Cardiac muscle cell (in vitro differentiated cells and primary cell): ENCODE measurements around the gene GPR161. TPM values are rescaled to one million over a fixed set of nuclear protein-coding genes. Genes with fewer than 3 reads are reported as not detected.

Experiments
- DNase-seq, 2 donors: peaks; one replicate each; pipeline versions ENCODE4 v3.0.0 to v3.0.0-alpha.2; 2010 to 2017; ENCODE audit warnings: low read depth in 1 of 2, low spot score in 1 of 2
- H3K27ac ChIP-seq: fragments of 200-600 bp; sonication (generic); 2 replicates; pipeline ENCODE4 v1.5.1; 2016
- H3K27me3 ChIP-seq: fragments of 200-600 bp; sonication (generic); 2 replicates; pipeline ENCODE4 v1.6.0; 2016; ENCODE audit warnings: control low read depth
- H3K36me3 ChIP-seq: fragments of 200-600 bp; sonication (generic); 2 replicates; pipeline ENCODE4 v1.5.1; 2016; ENCODE audit warnings: control low read depth
- H3K4me1 ChIP-seq: fragments of 200-600 bp; sonication (generic); 2 replicates; pipeline ENCODE4 v1.8.1; 2017; ENCODE audit warnings: low read depth, mild to moderate bottlenecking, mixed run types
- H3K4me3 ChIP-seq: fragments of 200-600 bp; sonication (generic); 2 replicates; pipeline ENCODE4 v1.5.1; 2016; ENCODE audit warnings: mild to moderate bottlenecking
- H3K9me3 ChIP-seq: fragments of 200-600 bp; sonication (generic); 2 replicates; pipeline ENCODE4 v1.5.1; 2017; ENCODE audit warnings: low read depth, mild to moderate bottlenecking, control low read depth
- CTCF ChIP-seq: IDR thresholded peaks from 2 replicates; pipeline ENCODE4 v1.5.1; 2012; ENCODE audit warnings: low read depth, mild to moderate bottlenecking, low read length
- polyA plus RNA-seq: library from polyadenylated mRNA; unstranded; fragments of >200 nt; fragmentation: Nextera tagmentation; extraction: Ambion mirVana; gene quantifications from 2 replicates; pipeline ENCODE4 v1.2.1, GENCODE V29; 2016
- total RNA-seq: library from RNA; depleted of rRNA; stranded (reverse); fragments of >200 nt; gene quantifications from 2 replicates; pipeline ENCODE4 v1.2.3, GENCODE V29; 2016

Gene GPR161
- total and polyA plus RNA-seq, 2 experiments from 2014 or later: 17.0 to 27.6 TPM

DNA sequence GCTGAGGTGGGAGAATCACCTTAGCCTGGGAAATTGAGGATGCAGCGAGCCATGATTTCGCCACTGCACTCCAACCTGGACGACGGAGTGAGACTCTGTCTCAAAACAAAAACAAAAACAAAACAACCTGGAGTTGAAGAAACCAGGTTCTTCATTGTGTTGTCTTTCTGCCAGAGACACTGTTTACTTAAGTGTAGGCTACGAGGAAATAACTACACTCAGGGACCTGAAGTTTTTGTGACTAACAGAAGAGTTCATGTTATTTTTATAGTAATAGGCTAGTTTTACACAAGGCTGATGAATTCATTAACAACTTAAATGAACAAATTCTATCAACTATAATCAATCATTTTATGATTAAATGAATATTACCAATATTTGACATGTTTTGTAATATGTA is 101.4 kb downstream of the GPR161 start:
- H3K36me3 ChIP-seq: peaks cover 10% of the 10 kb centered on the region
- TF ChIP-seq CTCF: no peak
- no peak overlapping the region for H3K4me3 ChIP-seq
- no peak for DNase-seq
- H3K4me1 ChIP-seq: no peaks in the 10 kb centered on the region
- H3K27ac ChIP-seq: no peak overlapping the region
- H3K27me3 ChIP-seq: no peaks in the 10 kb centered on the region
- no peaks in the 10 kb centered on the region for H3K9me3 ChIP-seq

DNA sequence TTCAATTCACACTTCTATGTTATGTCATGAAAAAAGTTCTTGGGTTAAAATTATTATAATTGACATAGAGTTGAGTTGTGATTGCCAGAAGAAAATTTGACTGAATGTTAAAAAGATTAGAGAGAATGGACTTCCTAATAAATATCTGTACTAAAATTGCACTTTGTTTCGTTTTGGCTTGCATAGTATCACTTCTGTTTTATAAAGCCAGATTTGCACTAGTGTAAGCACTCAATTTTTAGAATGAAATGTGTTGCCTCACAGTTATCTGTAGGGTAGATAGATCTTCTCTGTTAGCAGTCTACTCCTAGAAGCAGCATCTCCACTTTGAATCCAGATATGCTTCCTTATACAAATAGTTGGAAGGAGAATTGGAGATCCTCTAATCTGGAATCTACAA is 104.7 kb downstream of the GPR161 start:
- Histone ChIP-seq H3K27ac (peak overlapping the region; percentile 35), H3K36me3 (peaks cover 10% of the 10 kb centered on the region), H3K9me3 (no peaks in the 10 kb centered on the region), H3K4me3 (no peak overlapping the region), H3K27me3 (no peaks in the 10 kb centered on the region), H3K4me1 (no peaks in the 10 kb centered on the region)
- DNase-seq: no peak
- TF ChIP-seq CTCF: no peak

DNA sequence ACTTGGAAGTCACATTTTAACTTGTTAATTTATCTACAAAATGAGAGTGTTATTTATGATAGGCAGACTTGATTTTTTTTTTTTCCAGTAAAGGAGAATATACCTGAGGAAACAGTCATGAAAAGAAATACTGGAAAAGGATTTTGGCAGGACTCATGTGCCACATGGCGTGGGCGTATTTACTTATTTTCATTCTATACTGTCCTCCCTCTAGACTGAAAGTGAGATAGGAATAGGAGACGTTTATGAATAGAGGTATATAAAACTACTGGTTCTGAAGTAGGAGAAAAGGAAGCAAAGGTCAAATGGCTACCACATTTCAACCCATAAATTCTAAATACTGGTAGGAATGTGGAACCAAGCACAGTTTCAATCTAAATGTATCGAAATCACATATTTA is 105.1 kb downstream of the GPR161 start:
- Histone ChIP-seq H3K27me3 (no peaks in the 10 kb centered on the region), H3K4me1 (no peaks in the 10 kb centered on the region), H3K9me3 (no peaks in the 10 kb centered on the region), H3K36me3 (peaks cover 10% of the 10 kb centered on the region), H3K4me3 (no peak overlapping the region), H3K27ac (peak overlapping the region; percentile 35)
- no peak for TF ChIP-seq CTCF
- no peak for DNase-seq

GRCh38 chr1:168031198-168031597 is 105.5 kb downstream of the GPR161 start:
- peaks cover 10% of the 10 kb centered on the region for H3K36me3 ChIP-seq
- no peak overlapping the region for H3K4me3 ChIP-seq
- H3K9me3 ChIP-seq: no peaks in the 10 kb centered on the region
- H3K27me3 ChIP-seq: no peaks in the 10 kb centered on the region
- DNase-seq: no peak
- H3K4me1 ChIP-seq: no peaks in the 10 kb centered on the region
- TF ChIP-seq CTCF: no peak
- H3K27ac ChIP-seq: peak overlapping the region; percentile 35

Other genes starting within 250 kb of the GPR161 start
- gene ADCY10, start 222.8 kb downstream of the GPR161 start, total RNA-seq: 0.28 and 0.69 TPM in 2 replicates
- 0.44 and 0.82 TPM in 2 replicates for gene ADCY10, start 222.8 kb downstream of the GPR161 start, polyA plus RNA-seq
- gene DCAF6, start 200.2 kb downstream of the GPR161 start, total RNA-seq: 50.8 and 52.0 TPM in 2 replicates
- gene DCAF6, start 200.2 kb downstream of the GPR161 start, polyA plus RNA-seq: 92.7 and 96.1 TPM in 2 replicates
- gene MPC2, start 199.9 kb downstream of the GPR161 start, total RNA-seq: 56.8 and 69.5 TPM in 2 replicates
- 231 and 234 TPM in 2 replicates for gene MPC2, start 199.9 kb downstream of the GPR161 start, polyA plus RNA-seq
- 26.7 and 35.1 TPM in 2 replicates for gene TIPRL, start 42.0 kb upstream of the GPR161 start, total RNA-seq
- 44.0 and 57.3 TPM in 2 replicates for gene TIPRL, start 42.0 kb upstream of the GPR161 start, polyA plus RNA-seq
- gene SFT2D2, start 89.1 kb upstream of the GPR161 start, total RNA-seq: 12.0 and 20.7 TPM in 2 replicates
- 25.6 and 32.7 TPM in 2 replicates for gene SFT2D2, start 89.1 kb upstream of the GPR161 start, polyA plus RNA-seq
- gene TBX19, start 143.9 kb upstream of the GPR161 start, total RNA-seq: 1.4 and 1.5 TPM in 2 replicates
- gene TBX19, start 143.9 kb upstream of the GPR161 start, polyA plus RNA-seq: 1.6 and 1.7 TPM in 2 replicates